ENCODE results near the gene PLCB1. TPM values are rescaled to one million over a fixed set of nuclear protein-coding genes. Genes with fewer than 3 reads are reported as not detected.

Gene PLCB1
- total RNA-seq, 2 experiments from 2014 or later: 1.0 to 1.2 TPM

- ChIA-PET CTCF (no interaction called here), POLR2A (no interaction called here)
- H3K4me3 Mint-ChIP-seq: no peak overlapping the region
- no peaks in the 10 kb centered on the region for H3K9me3 Mint-ChIP-seq
- H3K27me3 Mint-ChIP-seq: no peaks in the 10 kb centered on the region
- peaks cover 33% of the 10 kb centered on the region for H3K4me1 Mint-ChIP-seq
- peaks cover 1% of the 10 kb centered on the region for H3K36me3 Mint-ChIP-seq (ENCODE audit: low read depth)
- no peak for DNase-seq
- H3K27ac Mint-ChIP-seq: no peak overlapping the region
Observed at GRCh38 chr20:8215361-8215781, 83.3 kb downstream of the PLCB1 start.

DNA sequence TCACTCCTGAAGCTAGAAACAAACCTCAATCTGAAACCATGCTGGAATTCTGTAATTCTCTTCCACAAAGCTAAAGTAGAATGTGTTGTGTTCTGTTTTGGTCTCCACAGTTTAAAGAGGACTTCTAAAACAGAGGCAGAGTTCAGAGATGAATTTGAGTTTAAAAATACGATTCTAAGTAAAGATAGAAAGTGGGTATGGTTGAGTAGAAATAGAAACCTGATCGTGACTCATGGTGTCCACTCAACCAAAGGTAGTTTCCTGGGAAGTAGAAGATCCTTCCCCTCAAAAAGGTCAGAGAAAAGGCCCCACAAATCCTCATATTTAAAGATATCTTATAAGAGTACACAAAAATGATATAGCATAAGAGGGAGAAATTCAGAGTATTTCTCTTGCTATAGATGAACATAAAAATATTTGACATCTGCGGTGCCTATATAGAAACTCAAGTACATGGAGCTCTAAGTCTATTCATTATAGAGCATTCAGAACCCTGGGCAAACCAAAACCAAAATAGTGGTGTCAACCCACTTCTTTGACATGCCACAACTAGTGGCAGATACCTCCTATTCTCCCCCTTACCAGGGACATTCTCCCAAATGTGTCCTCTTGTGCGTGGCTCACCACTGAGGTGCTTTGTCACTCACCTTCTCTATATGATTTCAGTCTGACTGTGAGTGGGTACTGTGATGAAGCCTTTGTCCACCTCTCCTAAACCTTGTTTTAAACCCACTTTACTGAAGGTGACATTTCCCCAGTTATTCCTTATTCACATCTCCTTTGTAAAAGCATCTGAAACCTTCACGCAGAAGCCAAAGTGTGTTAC, 84.5 kb downstream of the PLCB1 start:
- POLR2A ChIA-PET: no interaction called here
- Mint-ChIP-seq H3K36me3 (ENCODE audit: low read depth) (peaks cover 1% of the 10 kb centered on the region), H3K4me1 (peaks cover 30% of the 10 kb centered on the region), H3K4me3 (no peak overlapping the region), H3K9me3 (no peaks in the 10 kb centered on the region), H3K27me3 (no peaks in the 10 kb centered on the region), H3K27ac (no peak overlapping the region)
- DNase-seq: no peak
- CTCF ChIA-PET: no interaction called here

DNA sequence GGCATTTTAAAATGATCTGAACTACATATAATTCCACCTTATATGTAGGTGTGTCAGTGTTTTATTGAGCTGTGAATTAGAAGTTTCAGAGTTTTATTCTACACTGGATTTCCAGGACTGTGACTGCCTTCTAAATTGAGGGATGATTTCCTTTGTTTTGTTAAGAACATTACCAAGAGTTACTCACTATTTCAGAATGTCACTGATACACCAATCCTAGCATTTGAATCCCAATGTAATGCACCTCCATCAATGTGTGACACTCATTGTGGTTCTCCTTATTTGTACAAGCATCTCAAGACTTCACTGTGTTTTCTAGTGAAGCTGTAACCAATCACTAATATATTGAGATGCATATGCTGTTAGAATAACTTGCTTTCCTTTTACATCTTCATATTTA, 86.8 kb downstream of the PLCB1 start:
- ChIA-PET CTCF (interaction anchor here (1.3 kb wide), 1 partner anchor 9 kb away, joined by 3 read pairs; no protein-coding TSS in a partner anchor), POLR2A (no interaction called here)
- H3K27me3 Mint-ChIP-seq: no peaks in the 10 kb centered on the region

DNA sequence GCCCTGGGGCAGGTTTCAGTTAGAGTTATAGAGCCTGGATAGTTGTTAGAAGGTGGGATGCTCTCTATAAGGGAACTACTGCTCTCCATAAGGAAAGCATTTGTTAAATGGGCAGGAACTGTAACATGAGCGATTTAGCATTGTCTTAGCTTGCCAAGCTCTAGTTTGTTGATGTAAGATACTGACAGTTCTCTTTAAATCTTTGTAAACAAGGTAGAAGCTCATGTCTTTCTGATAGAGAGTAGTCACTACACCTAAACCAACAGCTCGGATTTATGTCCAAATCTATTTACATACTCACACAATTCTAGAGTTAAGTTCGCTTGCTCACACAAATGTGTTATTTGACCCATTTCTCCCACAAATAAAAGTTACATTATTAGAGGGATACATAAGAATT, 87.3 kb downstream of the PLCB1 start:
- no peak overlapping the region for H3K27ac Mint-ChIP-seq
- H3K4me3 Mint-ChIP-seq: no peak overlapping the region
- CTCF ChIA-PET: interaction anchor here (1.3 kb wide), 1 partner anchor 8 kb away, joined by 3 read pairs; no protein-coding TSS in a partner anchor
- no peaks in the 10 kb centered on the region for H3K9me3 Mint-ChIP-seq
- POLR2A ChIA-PET: no interaction called here
- no peaks in the 10 kb centered on the region for H3K27me3 Mint-ChIP-seq
- no peak for DNase-seq
- peaks cover 14% of the 10 kb centered on the region for H3K4me1 Mint-ChIP-seq
- peaks cover 1% of the 10 kb centered on the region for H3K36me3 Mint-ChIP-seq (ENCODE audit: low read depth)

More for the DNA sequence above, 86.8 kb downstream of the PLCB1 start:
- DNase-seq: no peak
- Mint-ChIP-seq H3K9me3 (no peaks in the 10 kb centered on the region), H3K4me1 (peaks cover 19% of the 10 kb centered on the region), H3K36me3 (ENCODE audit: low read depth) (peaks cover 1% of the 10 kb centered on the region), H3K4me3 (no peak overlapping the region), H3K27ac (no peak overlapping the region)

GRCh38 chr20:8220716-8221115, 88.7 kb downstream of the PLCB1 start:
- CTCF ChIA-PET: no interaction called here
- H3K27me3 Mint-ChIP-seq: no peaks in the 10 kb centered on the region
- POLR2A ChIA-PET: no interaction called here

GRCh38 chr20:8221887-8222419, 89.9 kb downstream of the PLCB1 start:
- Mint-ChIP-seq H3K27me3 (no peaks in the 10 kb centered on the region), H3K36me3 (ENCODE audit: low read depth) (no peaks in the 10 kb centered on the region), H3K4me1 (peaks cover 3% of the 10 kb centered on the region), H3K9me3 (no peaks in the 10 kb centered on the region), H3K4me3 (no peak overlapping the region), H3K27ac (no peak overlapping the region)
- ChIA-PET POLR2A (no interaction called here), CTCF (no interaction called here)
- DNase-seq: no peak

More at GRCh38 chr20:8220716-8221115, 88.7 kb downstream of the PLCB1 start:
- no peaks in the 10 kb centered on the region for H3K9me3 Mint-ChIP-seq
- no peaks in the 10 kb centered on the region for H3K36me3 Mint-ChIP-seq (ENCODE audit: low read depth)
- no peak overlapping the region for H3K27ac Mint-ChIP-seq
- DNase-seq: no peak
- peaks cover 7% of the 10 kb centered on the region for H3K4me1 Mint-ChIP-seq
- H3K4me3 Mint-ChIP-seq: no peak overlapping the region

GRCh38 chr20:8223091-8223870, 91.2 kb downstream of the PLCB1 start:
- ChIA-PET POLR2A (no interaction called here), CTCF (no interaction called here)
- no peaks in the 10 kb centered on the region for H3K9me3 Mint-ChIP-seq
- no peaks in the 10 kb centered on the region for H3K27me3 Mint-ChIP-seq
- H3K4me3 Mint-ChIP-seq: no peak overlapping the region
- no peaks in the 10 kb centered on the region for H3K4me1 Mint-ChIP-seq
- no peak overlapping the region for H3K27ac Mint-ChIP-seq
- DNase-seq: no peak
- no peaks in the 10 kb centered on the region for H3K36me3 Mint-ChIP-seq (ENCODE audit: low read depth)

- Mint-ChIP-seq H3K4me1 (no peaks in the 10 kb centered on the region), H3K27me3 (no peaks in the 10 kb centered on the region), H3K4me3 (no peak overlapping the region), H3K9me3 (no peaks in the 10 kb centered on the region), H3K36me3 (ENCODE audit: low read depth) (no peaks in the 10 kb centered on the region), H3K27ac (no peak overlapping the region)
- ChIA-PET POLR2A (no interaction called here), CTCF (no interaction called here)
- no peak for DNase-seq
Observed at GRCh38 chr20:8225658-8226057, 93.6 kb downstream of the PLCB1 start.

GRCh38 chr20:8226106-8226505, 94.0 kb downstream of the PLCB1 start:
- Mint-ChIP-seq H3K27ac (no peak overlapping the region), H3K27me3 (no peaks in the 10 kb centered on the region), H3K4me3 (no peak overlapping the region), H3K36me3 (ENCODE audit: low read depth) (no peaks in the 10 kb centered on the region), H3K9me3 (no peaks in the 10 kb centered on the region), H3K4me1 (no peaks in the 10 kb centered on the region)
- no peak for DNase-seq
- ChIA-PET POLR2A (no interaction called here), CTCF (no interaction called here)

DNA sequence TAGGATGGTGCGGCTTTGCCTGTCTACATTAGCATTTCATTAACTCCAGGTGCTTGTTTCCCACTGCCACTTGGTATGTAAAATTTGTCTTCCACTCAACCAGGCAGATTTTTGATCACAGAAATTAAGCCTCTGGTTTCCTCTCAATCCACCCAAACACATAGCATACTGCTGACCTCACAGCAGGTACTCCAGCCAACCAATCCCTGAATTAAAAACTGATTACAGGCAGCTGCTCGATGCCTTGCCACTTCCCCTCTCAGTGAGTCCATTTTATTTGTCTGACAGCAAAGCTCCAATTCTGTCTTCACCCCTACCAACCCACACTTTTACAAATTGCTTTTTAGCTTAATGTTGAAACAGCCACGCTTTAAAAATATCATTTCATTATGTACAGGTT, 95.2 kb downstream of the PLCB1 start:
- Mint-ChIP-seq H3K9me3 (no peaks in the 10 kb centered on the region), H3K27ac (no peak overlapping the region), H3K4me3 (no peak overlapping the region), H3K4me1 (no peaks in the 10 kb centered on the region), H3K27me3 (no peaks in the 10 kb centered on the region), H3K36me3 (ENCODE audit: low read depth) (no peaks in the 10 kb centered on the region)
- ChIA-PET CTCF (interaction anchor here (1.5 kb wide), 1 partner anchor 9 kb away, joined by 3 read pairs; no protein-coding TSS in a partner anchor), POLR2A (no interaction called here)
- DNase-seq: no peak

GRCh38 chr20:8228315-8228714, 96.2 kb downstream of the PLCB1 start:
- H3K4me3 Mint-ChIP-seq: no peak overlapping the region
- ChIA-PET CTCF (interaction anchor here (1.5 kb wide), 1 partner anchor 10 kb away, joined by 3 read pairs; no protein-coding TSS in a partner anchor), POLR2A (no interaction called here)
- no peak for DNase-seq
- no peaks in the 10 kb centered on the region for H3K4me1 Mint-ChIP-seq
- H3K36me3 Mint-ChIP-seq (ENCODE audit: low read depth): no peaks in the 10 kb centered on the region
- no peak overlapping the region for H3K27ac Mint-ChIP-seq
- no peaks in the 10 kb centered on the region for H3K9me3 Mint-ChIP-seq
- H3K27me3 Mint-ChIP-seq: no peaks in the 10 kb centered on the region

DNA sequence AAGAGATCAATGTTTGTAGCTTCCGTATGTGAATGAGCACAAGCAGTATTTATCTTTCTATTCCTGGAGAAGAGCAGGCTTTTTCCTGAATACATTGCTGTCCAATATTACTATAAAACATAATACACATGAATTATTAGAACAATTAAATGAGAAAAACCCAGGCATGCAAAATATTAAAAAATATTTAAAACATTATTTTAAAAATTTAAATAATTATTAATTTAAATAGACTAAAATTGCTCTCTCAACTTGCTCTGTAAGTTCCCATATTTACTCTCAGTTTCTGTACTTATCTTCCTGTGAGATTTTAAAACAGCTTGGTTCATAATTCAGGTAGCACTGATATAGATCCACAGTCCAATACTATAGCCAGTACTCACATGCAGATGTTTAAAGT, 97.0 kb downstream of the PLCB1 start:
- CTCF ChIA-PET: no interaction called here
- DNase-seq: no peak
- Mint-ChIP-seq H3K4me3 (no peak overlapping the region), H3K27me3 (no peaks in the 10 kb centered on the region), H3K9me3 (no peaks in the 10 kb centered on the region), H3K27ac (no peak overlapping the region), H3K36me3 (ENCODE audit: low read depth) (no peaks in the 10 kb centered on the region), H3K4me1 (no peaks in the 10 kb centered on the region)
- POLR2A ChIA-PET: no interaction called here

DNA sequence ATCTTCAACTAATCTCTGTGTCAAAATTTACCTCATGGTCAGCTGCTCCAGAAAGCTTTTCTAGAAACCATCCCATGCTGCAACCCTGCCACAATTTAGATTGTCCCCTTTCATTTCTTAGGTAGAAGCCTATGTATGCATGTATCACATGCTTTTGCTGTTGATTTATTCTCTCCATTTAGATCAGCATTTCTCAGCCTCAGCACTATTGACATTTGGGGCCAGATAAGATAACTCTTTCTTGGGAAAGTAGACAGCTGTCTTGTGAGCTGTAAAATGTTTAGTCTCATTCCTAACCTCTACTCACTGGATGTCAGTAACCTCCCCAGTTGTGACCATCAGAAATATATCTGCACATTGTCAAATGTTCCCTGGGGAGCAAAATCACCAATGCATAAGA, 99.0 kb downstream of the PLCB1 start:
- no peaks in the 10 kb centered on the region for H3K36me3 Mint-ChIP-seq (ENCODE audit: low read depth)
- ChIA-PET POLR2A (no interaction called here), CTCF (no interaction called here)
- no peaks in the 10 kb centered on the region for H3K9me3 Mint-ChIP-seq
- no peaks in the 10 kb centered on the region for H3K4me1 Mint-ChIP-seq
- DNase-seq: no peak
- no peak overlapping the region for H3K27ac Mint-ChIP-seq
- no peaks in the 10 kb centered on the region for H3K27me3 Mint-ChIP-seq
- H3K4me3 Mint-ChIP-seq: no peak overlapping the region
